Breast epithelium (tissue), 3 donors: ENCODE measurements around the gene CLN3.

Source experiments
- CTCF ChIP-seq, 3 donors: fragments of 450-650 bp; IDR thresholded peaks; one replicate each; pipeline ENCODE4 v1.5.1; 2016 to 2017; ENCODE audit warnings: antibody characterized with exemption in 3 of 3, mild to moderate bottlenecking in 3 of 3, moderate library complexity in 3 of 3
- POLR2A ChIP-seq: fragments of 450-650 bp; IDR thresholded peaks from one replicate; pipeline ENCODE4 v1.6.1; 2016; ENCODE audit warnings: antibody characterized with exemption, mild to moderate bottlenecking, moderate library complexity
- POLR2AphosphoS5 ChIP-seq, 3 donors: sonication (generic); formaldehyde crosslinking; IDR thresholded peaks; one replicate each; pipeline ENCODE4 v1.6.1; 2017; ENCODE audit warnings: antibody characterized with exemption in 3 of 3

GRCh38 chr16:28514246-28514645, 22.4 kb upstream of the CLN3 start:
- no peak for TF ChIP-seq POLR2A
- TF ChIP-seq CTCF (IDR thresholded peaks at IDR 0.05) = no peak
- no peak for TF ChIP-seq POLR2AphosphoS5 (IDR thresholded peaks at IDR 0.05)
